CD4-positive, alpha-beta T cell (primary cell): Measurements from ENCODE around the gene PRSS56. TPM values are rescaled to one million over a fixed set of nuclear protein-coding genes. Genes with fewer than 3 reads are reported as not detected.

Experiments
- ATAC-seq: fragments of 200-7000 bp; cut with Tn5 transposase; one replicate; pipeline ENCODE4 v1.10.0; 2022; ENCODE audit warnings: mild to moderate bottlenecking; ENCODE audit not compliant: poor library complexity
- CTCF ChIA-PET: fragments of 350-600 bp; sonication (Branson Sonifier 250); formaldehyde crosslinking; loops from one replicate; lab custom pipeline; 2021; ENCODE audit warnings: antibody characterized with exemption, inconsistent platforms; lab: Charles Lee
- POLR2A ChIA-PET: fragments of 350-600 bp; sonication (Branson Sonifier 250); formaldehyde crosslinking; loops from one replicate; lab custom pipeline; 2021; ENCODE audit warnings: antibody characterized with exemption, inconsistent platforms; lab: Charles Lee
- DNase-seq, 14 experiments: peaks; one replicate each; pipeline ENCODE4 v3.0.0-alpha.2; 2013 to 2020; ENCODE audit warnings: mixed read lengths in 2 of 14
- H3K27ac ChIP-seq, 2 donors: one replicate each; pipeline versions ENCODE4 v1.5.1 to v1.7.0; 2013; ENCODE audit warnings: low read length in 2 of 2, low read depth in 1 of 2, mild to moderate bottlenecking in 1 of 2
- H3K27me3 ChIP-seq, 2 experiments: 1 replicate in 1 of 2; 2 replicates in 1 of 2; pipeline versions ENCODE4 v1.6.1 to v1.7.0; 2013; ENCODE audit warnings: low read length in 2 of 2, control low read depth in 1 of 2, mild to moderate bottlenecking in 1 of 2, moderate library complexity in 1 of 2; ENCODE audit not compliant: insufficient read depth in 2 of 2, control insufficient read depth in 1 of 2
- H3K36me3 ChIP-seq: one replicate; pipeline ENCODE4 v1.6.1; 2013; ENCODE audit warnings: low read length, control low read depth; ENCODE audit not compliant: insufficient read depth
- H3K4me1 ChIP-seq: one replicate; pipeline ENCODE4 v1.6.1; 2013; ENCODE audit warnings: low read length, control low read depth; ENCODE audit not compliant: insufficient read depth
- H3K4me3 ChIP-seq: one replicate; pipeline ENCODE4 v1.5.1; 2013; ENCODE audit warnings: mild to moderate bottlenecking, low read length, moderate library complexity
- H3K9me3 ChIP-seq, 2 experiments: 1 replicate in 1 of 2; 2 replicates in 1 of 2; pipeline versions ENCODE4 v1.6.1 to v1.7.0; 2013; ENCODE audit warnings: low read length in 2 of 2, mild to moderate bottlenecking in 2 of 2, control low read depth in 1 of 2, moderate library complexity in 1 of 2; ENCODE audit not compliant: control insufficient read depth in 1 of 2, insufficient read depth in 1 of 2
- H3K27ac Mint-ChIP-seq: one replicate; pipeline ENCODE4 v1.8.0; 2020; ENCODE audit warnings: mixed read lengths
- H3K27me3 Mint-ChIP-seq: one replicate; pipeline ENCODE4 v1.8.0; 2021; ENCODE audit warnings: mixed read lengths
- H3K36me3 Mint-ChIP-seq: one replicate; pipeline ENCODE4 v1.8.0; 2021; ENCODE audit warnings: low read depth, mixed read lengths
- H3K4me1 Mint-ChIP-seq: one replicate; pipeline ENCODE4 v1.8.0; 2021; ENCODE audit warnings: low read depth, mixed read lengths
- H3K4me3 Mint-ChIP-seq: one replicate; pipeline ENCODE4 v1.8.0; 2020; ENCODE audit warnings: mild to moderate bottlenecking, mixed read lengths
- H3K9me3 Mint-ChIP-seq: one replicate; pipeline ENCODE4 v1.8.0; 2020; ENCODE audit warnings: mixed read lengths
- CTCF ChIP-seq: fragments of 200-600 bp; IDR thresholded peaks from one replicate; pipeline ENCODE4 v1.8.0; 2022; ENCODE audit warnings: antibody characterized with exemption, mild to moderate bottlenecking
- intact Hi-C, 2 experiments: fragments of 100-400 bp; cut with DNase I in 1 of 2; cut with micrococcal nuclease in 1 of 2; formaldehyde crosslinking; loops; one replicate each; pipeline versions ENCODE4 v1.15.1 to v1.9.0; 2023 to 2025; cut with DNase I, micrococcal nuclease
- total RNA-seq, 174 experiments: library from RNA in 2 of 174; stranded (reverse) in 2 of 174; gene quantifications; one replicate each; pipeline ENCODE4 v1.2.3 and lab custom pipeline; 2021 to 2026

The PRSS56 gene
- total RNA-seq, 2 experiments from 2014 or later: not detected

DNA sequence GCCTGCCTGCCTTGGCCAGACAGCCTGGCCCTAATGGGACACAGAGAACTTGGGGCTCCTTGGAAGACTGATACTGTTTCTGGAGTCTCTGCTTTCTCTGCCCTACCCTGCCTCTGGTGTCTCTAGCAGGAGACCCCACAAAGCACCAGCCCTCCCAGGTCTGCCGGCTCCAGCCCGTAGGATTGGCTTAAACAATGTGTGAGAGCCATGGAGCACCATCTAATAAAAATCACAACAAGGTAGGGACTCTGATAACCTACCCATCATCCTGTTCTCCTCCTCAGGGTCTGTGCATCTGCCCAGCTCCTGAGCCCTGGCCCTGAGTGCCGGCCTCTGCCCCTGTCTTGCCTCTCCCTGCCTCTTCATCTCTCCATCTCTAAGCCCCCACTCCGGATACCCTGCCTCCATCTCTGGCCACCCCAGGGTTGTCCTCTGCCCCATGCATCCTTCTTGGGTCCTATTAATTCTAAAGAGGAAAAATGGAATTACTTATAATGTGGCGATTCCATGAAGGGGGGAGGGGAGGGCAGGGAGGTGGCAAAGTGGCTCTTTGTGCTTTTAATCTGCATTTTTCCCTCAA lies 31.4 kb upstream of the PRSS56 start:
- no peak overlapping the region for H3K27ac ChIP-seq
- Mint-ChIP-seq H3K27me3 (peaks cover 56% of the 10 kb centered on the region), H3K4me1 (peaks cover 17% of the 10 kb centered on the region), H3K9me3 (no peaks in the 10 kb centered on the region), H3K4me3 (peak overlapping the region; percentile 78), H3K27ac (no peak overlapping the region), H3K36me3 (no peaks in the 10 kb centered on the region)
- ATAC-seq (no peak), DNase-seq (peak in 1 of 14 experiments; percentile 1)
- TF ChIP-seq CTCF: no peak
- H3K4me1 ChIP-seq: peaks cover 8% of the 10 kb centered on the region
- H3K27me3 ChIP-seq: peaks cover 29 to 40% of the 10 kb centered on the region in 2 experiments
- ChIA-PET CTCF (no interaction called here), POLR2A (no interaction called here)
- H3K4me3 ChIP-seq: no peak overlapping the region
- intact Hi-C loops: no loop called here
- peaks cover 0 to 16% of the 10 kb centered on the region in 2 experiments for H3K9me3 ChIP-seq
- H3K36me3 ChIP-seq: no peaks in the 10 kb centered on the region

DNA sequence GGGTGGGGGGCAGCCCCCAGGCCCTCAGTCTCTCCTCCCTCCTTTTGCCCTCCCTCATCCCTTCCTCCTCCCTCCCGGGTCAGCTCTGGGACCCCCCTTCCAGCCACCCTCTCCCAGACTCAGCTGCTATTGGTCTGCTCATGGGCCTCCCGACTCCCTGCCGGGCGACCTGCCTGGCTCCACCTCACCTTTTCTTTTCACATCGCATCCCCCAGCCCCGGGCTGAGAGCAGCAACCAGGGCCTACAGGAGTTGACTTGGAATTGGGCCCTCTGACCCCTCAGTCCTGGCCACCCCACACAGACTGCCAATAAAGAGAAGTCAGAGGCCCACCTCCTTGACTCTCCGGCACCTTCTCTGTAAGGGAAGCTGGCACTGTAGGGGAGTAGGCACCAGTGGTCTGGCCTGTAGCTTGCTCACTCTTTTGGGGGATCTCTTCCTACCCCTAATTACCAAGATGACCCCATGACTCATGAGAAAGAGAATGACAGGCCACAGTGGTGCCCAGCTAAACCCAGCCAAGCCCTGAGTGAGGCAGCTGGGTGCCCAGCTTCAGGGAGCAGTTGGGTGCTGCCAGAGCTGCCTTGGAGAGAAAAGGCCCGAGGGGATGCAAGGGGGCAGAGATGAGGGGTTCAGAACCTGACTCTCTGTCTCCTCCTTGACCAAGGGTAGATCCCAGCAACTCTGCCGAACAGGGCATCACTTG lies 30.5 kb upstream of the PRSS56 start:
- peaks cover 23 to 33% of the 10 kb centered on the region in 2 experiments for H3K27me3 ChIP-seq
- ChIA-PET POLR2A (no interaction called here), CTCF (no interaction called here)
- H3K27me3 Mint-ChIP-seq: peaks cover 48% of the 10 kb centered on the region
- TF ChIP-seq CTCF: no peak
- no peaks in the 10 kb centered on the region for H3K9me3 Mint-ChIP-seq
- intact Hi-C loops: no loop called here
- no peaks in the 10 kb centered on the region for H3K36me3 Mint-ChIP-seq
- no peak overlapping the region for H3K4me3 Mint-ChIP-seq
- peaks cover 8% of the 10 kb centered on the region for H3K4me1 ChIP-seq
- no peak overlapping the region for H3K27ac Mint-ChIP-seq
- no peak for ATAC-seq
- no peak overlapping the region for H3K27ac ChIP-seq
- H3K9me3 ChIP-seq: peaks cover 0 to 13% of the 10 kb centered on the region in 2 experiments
- peak in 1 of 14 experiments; percentile 0 for DNase-seq
- no peaks in the 10 kb centered on the region for H3K36me3 ChIP-seq
- no peak overlapping the region for H3K4me3 ChIP-seq
- H3K4me1 Mint-ChIP-seq: peaks cover 13% of the 10 kb centered on the region

DNA sequence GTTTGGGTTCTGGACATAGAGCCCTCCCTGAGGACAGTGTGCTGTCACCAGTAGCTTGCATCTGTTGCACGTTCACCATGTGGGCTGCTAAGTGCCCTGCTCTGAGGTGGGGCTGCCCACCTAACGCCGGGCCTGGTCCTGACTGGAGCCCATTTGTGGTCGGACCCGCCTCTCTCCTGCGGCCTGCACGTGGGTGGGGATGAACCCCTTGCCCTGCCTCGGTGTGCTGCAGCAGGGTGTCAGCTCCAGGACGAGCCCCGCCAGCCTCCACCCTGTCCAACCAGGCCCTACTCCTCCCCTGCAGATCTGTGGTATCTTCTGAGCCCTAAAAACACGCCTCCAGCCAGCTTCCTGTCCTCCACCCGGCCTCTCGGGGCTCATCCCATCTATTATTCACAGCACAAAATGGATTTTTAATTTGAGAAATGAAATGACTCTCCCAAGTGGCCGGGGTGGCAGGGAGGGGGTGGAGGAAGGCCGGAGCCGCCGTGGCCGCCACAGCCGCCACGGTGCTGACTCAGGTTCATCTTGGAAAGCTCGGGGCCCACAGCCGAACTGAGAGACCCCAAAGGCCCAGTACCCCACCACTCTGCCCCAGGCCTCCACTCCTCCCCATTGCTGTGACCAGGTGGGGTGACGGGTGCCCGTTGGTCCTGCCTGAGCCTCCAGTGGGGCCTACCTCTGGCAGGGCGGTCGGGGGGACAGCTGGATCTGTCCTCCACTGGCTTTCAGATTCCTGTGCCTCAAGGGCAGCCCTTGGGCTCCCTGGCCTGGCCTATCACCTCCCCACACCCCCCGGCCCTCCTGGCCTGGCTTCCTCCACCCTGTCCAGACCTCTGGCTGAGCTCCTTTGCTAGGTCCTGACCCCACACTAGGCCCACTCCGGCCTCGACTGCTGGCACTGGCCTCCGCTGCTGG lies 29.7 kb upstream of the PRSS56 start:
- intact Hi-C loops: no loop called here
- TF ChIP-seq CTCF: no peak
- Mint-ChIP-seq H3K4me1 (peaks cover 5% of the 10 kb centered on the region), H3K9me3 (no peaks in the 10 kb centered on the region), H3K4me3 (no peak overlapping the region), H3K27me3 (peaks cover 40% of the 10 kb centered on the region), H3K36me3 (no peaks in the 10 kb centered on the region), H3K27ac (no peak overlapping the region)
- no peak overlapping the region for H3K4me3 ChIP-seq
- no peaks in the 10 kb centered on the region for H3K36me3 ChIP-seq
- peaks cover 5% of the 10 kb centered on the region for H3K4me1 ChIP-seq
- DNase-seq (peak in 1 of 14 experiments; percentile 4), ATAC-seq (no peak)
- ChIA-PET POLR2A (no interaction called here), CTCF (no interaction called here)
- no peak overlapping the region for H3K27ac ChIP-seq
- peaks cover 17 to 24% of the 10 kb centered on the region in 2 experiments for H3K27me3 ChIP-seq
- H3K9me3 ChIP-seq: peaks cover 0 to 7% of the 10 kb centered on the region in 2 experiments
